IPS-NIHi7 (cell line): ENCODE data around the gene USB1.

Source experiments
- DNase-seq: peaks from one replicate; pipeline ENCODE4 v3.0.0; 2012; ENCODE audit warnings: mixed read lengths; ENCODE audit errors: extremely low spot score

Gene USB1

DNA sequence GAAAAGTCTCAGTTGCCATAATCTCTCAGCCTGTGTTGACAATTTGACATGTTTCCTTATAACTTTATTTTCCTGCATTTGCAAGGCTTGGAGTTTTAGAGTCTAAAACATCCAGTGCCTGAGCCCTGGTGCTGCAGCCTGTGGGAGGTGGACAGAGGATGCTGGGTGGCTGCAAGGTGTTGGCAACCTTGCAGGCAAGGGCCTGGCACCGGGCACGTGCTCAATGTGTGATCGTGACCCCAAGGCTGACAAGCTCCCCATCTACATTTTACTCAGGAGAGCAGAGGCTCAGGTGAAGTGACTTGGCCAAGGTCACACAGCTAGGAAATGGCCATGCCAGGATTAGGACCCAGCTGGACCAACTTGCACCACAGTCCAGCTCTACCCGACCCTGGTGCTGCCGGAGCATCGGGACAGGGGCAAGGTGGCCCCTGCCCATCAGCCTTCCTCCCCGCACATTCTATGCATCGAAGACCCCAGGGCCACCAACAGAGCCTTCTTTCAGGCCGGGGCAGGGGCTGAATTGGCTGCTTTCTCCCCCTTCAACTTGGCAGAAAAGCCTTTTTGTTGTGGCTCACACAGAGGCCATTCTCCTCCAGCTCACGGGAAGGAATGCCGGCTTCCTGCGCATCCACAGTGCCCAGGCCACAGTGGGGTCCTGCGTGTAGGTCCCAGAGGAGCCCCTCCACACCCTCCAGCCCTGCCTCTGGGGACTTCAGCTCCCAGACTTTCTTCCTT lies 47.5 kb downstream of the USB1 start:
- DNase-seq, result no peak

GRCh38 chr16:58049232-58050185 lies 48.3 kb downstream of the USB1 start:
- no peak for DNase-seq

- no peak for DNase-seq
Measured at GRCh38 chr16:58051296-58051695, 50.1 kb downstream of the USB1 start.

- no peak for DNase-seq
Measured at GRCh38 chr16:58051821-58052603, 50.8 kb downstream of the USB1 start.

DNA sequence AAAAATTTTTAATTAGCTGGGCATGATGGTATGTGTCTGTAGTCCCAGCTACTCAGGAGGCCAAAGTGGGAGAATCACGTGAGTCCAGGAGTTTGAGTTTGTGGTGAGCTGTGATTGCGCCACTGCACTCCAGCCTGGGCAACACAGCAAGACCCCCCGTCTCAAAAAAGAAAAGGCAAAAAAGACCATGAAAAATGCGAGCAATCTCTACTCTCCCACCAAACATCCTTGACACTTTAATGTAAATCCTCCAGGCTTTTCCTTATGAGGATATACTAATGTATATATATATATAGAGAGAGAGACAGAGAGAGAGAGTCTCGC lies 52.4 kb downstream of the USB1 start:
- no peak for DNase-seq

DNA sequence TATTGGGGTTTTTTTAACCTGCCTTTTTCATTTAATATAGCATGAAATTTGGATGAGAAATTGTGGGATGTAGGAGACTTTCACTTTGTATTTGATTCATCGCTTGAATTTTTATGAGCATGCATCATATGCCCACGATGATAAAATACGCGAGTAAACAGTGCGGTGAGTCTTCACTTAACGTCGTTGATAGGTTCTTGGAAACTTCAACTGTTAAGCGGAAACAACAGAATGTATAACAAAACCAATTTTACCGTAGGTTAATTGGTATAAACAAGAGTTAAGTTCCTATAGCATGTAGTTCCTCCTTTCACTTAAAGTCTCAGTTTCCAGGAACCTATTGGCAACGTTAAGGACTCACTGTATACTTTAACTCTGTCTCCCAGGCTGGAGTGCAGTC lies 53.1 kb downstream of the USB1 start:
- DNase-seq, result no peak

GRCh38 chr16:58056580-58056979 lies 55.4 kb downstream of the USB1 start:
- no peak for DNase-seq

- DNase-seq, result peak; percentile 9
Measured at GRCh38 chr16:58057121-58057520, 55.9 kb downstream of the USB1 start.

DNA sequence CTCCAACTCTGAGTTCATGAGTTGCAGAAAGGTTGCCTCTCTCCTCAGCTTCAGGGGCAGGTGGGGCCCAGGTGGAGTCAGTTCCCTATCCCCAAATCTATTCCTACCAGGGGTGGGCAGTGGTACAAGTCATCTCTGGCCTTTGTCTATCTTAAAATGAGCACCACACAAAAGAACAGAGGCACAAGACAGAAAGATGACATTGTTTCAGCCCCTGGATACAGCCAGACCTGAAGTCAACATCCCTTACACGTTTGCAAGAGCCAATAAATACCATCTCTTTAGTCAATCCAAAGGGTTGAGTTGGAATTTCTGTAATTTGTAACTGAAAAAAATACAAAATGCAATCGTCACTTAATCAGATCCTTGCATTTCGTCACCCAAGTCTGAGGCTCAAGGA lies 56.6 kb downstream of the USB1 start:
- DNase-seq, result no peak

DNA sequence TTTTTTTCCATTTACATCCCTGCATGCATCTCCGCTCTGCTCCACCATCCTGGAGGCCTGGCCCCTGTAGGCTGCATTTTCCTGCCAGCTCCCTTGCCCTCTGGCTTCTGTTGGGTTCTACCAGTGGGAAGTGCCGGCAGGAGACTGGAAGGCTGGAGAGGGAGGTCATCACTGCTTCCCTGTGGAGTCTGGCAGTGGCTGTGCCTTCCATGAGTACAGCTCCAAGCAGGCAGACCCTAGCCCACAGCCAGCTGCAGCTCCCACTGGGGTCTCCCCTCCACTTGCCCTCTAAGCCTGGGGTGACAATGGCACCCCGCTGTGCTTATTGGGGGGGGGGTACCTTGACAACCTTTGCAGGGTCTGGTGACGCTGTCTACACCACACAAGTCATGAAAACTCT lies 61.6 kb downstream of the USB1 start:
- DNase-seq, result no peak

DNA sequence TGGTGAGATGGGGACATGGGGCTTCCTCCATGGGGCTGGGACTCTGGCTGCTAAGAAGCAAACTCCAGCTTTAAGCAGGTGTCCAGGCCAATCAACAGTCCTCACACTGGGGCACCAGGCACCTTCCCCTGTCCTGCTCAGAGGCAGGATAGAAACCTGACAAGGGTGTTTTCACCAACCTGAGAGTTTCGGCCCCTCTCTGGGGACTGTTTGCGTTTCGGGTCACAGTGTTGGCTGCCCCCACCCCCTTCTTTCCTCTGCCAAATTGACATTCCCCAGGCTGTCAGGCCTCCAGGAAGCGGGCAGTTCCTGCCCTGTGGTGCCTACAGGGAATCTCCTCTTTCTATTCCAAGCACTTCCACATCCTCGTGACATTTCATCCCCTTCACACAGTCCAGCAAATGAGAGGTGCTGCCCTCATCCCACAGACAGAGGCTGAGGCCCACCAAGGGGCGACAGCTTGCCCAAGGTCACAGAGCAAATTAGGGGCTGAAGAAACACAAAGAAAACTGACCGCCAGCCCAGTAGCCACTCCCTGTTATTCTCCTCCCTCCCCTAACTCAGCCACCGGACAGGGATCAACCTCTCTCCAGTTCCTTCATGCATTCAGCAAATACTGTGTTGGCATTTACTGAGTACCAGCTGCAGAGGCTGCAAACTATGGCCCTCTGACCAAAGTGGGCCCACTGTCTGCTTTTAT lies 62.3 kb downstream of the USB1 start:
- DNase-seq, result no peak

DNA sequence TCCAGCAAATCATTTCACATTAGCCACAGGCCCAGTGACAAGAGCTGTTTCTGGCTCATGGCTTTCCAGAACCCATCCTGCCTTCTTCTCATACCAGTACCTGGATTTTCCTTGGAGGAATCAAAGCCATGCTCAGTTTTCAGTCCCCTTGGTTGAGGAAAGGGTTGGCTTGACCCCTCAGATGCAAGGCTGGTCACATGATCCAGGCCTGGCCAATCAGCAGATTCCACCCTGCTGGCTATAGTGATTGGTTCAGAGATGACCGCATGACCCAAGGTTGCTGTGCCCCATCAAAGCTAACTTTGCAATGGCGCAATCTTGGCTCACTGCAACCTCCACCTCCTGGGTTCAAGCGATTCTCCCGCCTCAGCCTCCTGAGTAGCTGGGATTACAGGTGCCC lies 69.4 kb downstream of the USB1 start:
- DNase-seq, result no peak
